ENCODE results near the gene C6.

DNA sequence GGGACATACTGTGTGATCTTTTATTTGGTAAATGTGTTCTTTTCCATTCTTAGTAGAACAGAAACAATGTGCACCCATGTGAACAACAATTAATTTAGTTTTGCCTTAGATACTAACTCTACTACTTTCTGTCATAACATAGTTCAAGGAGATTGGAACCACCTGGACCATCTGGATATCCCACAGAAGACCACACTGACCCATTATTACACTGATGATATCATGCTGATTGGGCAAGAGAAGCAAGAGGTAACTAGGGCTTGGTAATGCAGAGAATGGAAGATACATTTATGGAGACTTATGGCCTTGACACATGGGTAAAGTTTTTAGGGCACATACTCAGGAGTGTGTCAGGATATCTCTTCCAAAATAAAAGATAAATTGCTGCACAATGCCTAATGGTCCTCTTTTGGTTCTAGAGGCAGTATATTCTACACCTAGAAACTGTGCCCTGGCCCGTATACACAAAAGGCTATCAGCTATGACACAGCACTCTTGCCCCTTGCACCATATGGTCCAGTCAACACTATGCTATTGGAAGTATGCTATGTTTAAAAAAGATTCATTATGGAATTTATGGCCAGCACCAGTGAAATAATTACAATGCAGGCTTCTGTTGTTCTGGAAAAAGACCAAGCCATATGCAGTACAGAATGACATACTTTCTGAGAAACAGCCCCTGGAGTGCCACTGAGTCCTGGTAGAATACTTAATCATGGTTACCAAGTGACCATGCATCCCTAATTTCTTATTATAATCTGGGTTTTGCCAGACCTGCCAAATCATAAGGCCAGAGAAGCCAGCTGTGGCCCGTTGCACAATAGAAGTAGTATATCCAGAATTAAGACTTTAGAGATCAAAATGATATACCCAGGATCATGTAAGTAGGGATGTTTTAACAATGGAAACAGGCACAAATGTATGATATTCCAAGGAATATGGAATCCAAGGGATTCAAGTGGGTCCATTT lies 100.6 kb downstream of the C6 start:
- TF ChIP-seq POLR2AphosphoS5 (IDR thresholded peaks at IDR 0.05; ENCODE audit: low read depth, low read length) (no peak), POLR2A (IDR thresholded peaks at IDR 0.05; ENCODE audit: low read depth, low read length) (no peak), TAF1 (IDR thresholded peaks at IDR 0.05; ENCODE audit: low read depth, low read length) (no peak)
